CD14-positive monocyte (primary cell): Measurements from ENCODE around the gene MAP2K6. TPM values are rescaled to one million over a fixed set of nuclear protein-coding genes. Genes with fewer than 3 reads are reported as not detected.
A peak's percentile ranks its signal among the peaks of the same experiment; 100 is the strongest.

ENCODE experiments used
- DNase-seq, 3 donors: peaks; one replicate each; pipeline ENCODE4 v3.0.0-alpha.2; 2011 to 2022
- H2AFZ ChIP-seq: 2 replicates; pipeline ENCODE4 v1.6.0; 2012; ENCODE audit warnings: mild to moderate bottlenecking, low read depth, low read length, inconsistent platforms; ENCODE audit not compliant: insufficient read depth, poor library complexity, severe bottlenecking
- H3K27ac ChIP-seq, 2 donors: 1 replicate in 1 of 2; 2 replicates in 1 of 2; pipeline ENCODE4 v1.5.1; 2012 to 2013; ENCODE audit warnings: low read length in 2 of 2, control low read depth in 1 of 2, inconsistent platforms in 1 of 2, low read depth in 1 of 2, mild to moderate bottlenecking in 1 of 2
- H3K27me3 ChIP-seq, 2 donors: one replicate each; pipeline versions ENCODE4 v1.6.0 to v1.6.1; 2011 to 2013; ENCODE audit warnings: low read length in 2 of 2; ENCODE audit not compliant: control insufficient read depth in 2 of 2, insufficient read depth in 2 of 2
- H3K36me3 ChIP-seq, 2 donors: replicated peaks in 1 of 2; 1 replicate in 1 of 2; 2 replicates in 1 of 2; pipeline versions ENCODE4 v1.5.1 to v1.6.1; 2012 to 2013; ENCODE audit warnings: low read length in 2 of 2, control low read depth in 1 of 2, inconsistent platforms in 1 of 2, mild to moderate bottlenecking in 1 of 2; ENCODE audit not compliant: insufficient read depth in 2 of 2, control insufficient read depth in 1 of 2
- H3K4me1 ChIP-seq, 2 donors: 1 replicate in 1 of 2; 2 replicates in 1 of 2; pipeline versions ENCODE4 v1.5.1 to v1.6.1; 2012 to 2013; ENCODE audit warnings: low read length in 2 of 2, control low read depth in 1 of 2, inconsistent platforms in 1 of 2, mild to moderate bottlenecking in 1 of 2, moderate library complexity in 1 of 2; ENCODE audit not compliant: insufficient read depth in 2 of 2, control insufficient read depth in 1 of 2
- H3K4me2 ChIP-seq: replicated peaks from 2 replicates; pipeline ENCODE3; 2012; ENCODE audit warnings: low read length, moderate library complexity, mild to moderate bottlenecking; ENCODE audit not compliant: poor library complexity, severe bottlenecking; ENCODE audit errors: extremely low read depth
- H3K4me3 ChIP-seq, 3 experiments: fragments of 200-600 bp in 1 of 3; sonication (generic) in 1 of 3; replicated peaks in 1 of 3; 1 replicate in 2 of 3; 2 replicates in 1 of 3; pipeline ENCODE4 v1.5.1; 2011 to 2013; ENCODE audit warnings: low read length in 3 of 3, mild to moderate bottlenecking in 3 of 3, control low read depth in 2 of 3, low read depth in 2 of 3, inconsistent platforms in 1 of 3, moderate library complexity in 1 of 3
- H3K79me2 ChIP-seq: 2 replicates; pipeline ENCODE4 v1.6.0; 2012; ENCODE audit warnings: mild to moderate bottlenecking, control low read depth, inconsistent platforms, low read length, moderate library complexity; ENCODE audit not compliant: insufficient read depth
- H3K9ac ChIP-seq: 2 replicates; pipeline ENCODE4 v1.6.0; 2017; ENCODE audit warnings: low read length, mild to moderate bottlenecking; ENCODE audit not compliant: insufficient read depth, poor library complexity, severe bottlenecking
- H3K9me3 ChIP-seq, 2 donors: replicated peaks in 1 of 2; 1 replicate in 1 of 2; 2 replicates in 1 of 2; pipeline versions ENCODE4 v1.5.1 to v1.6.1; 2012 to 2013; ENCODE audit warnings: low read length in 2 of 2, control low read depth in 1 of 2; ENCODE audit not compliant: control insufficient read depth in 1 of 2, insufficient read depth in 1 of 2
- H4K20me1 ChIP-seq: 2 replicates; pipeline ENCODE4 v1.6.0; 2012; ENCODE audit warnings: mild to moderate bottlenecking, low read length, control low read depth, moderate library complexity; ENCODE audit not compliant: insufficient read depth
- H3K27ac Mint-ChIP-seq, 7 donors: one replicate each; pipeline ENCODE4 v1.8.0; 2020; ENCODE audit warnings: mild to moderate bottlenecking in 7 of 7, mixed read lengths in 7 of 7, moderate library complexity in 6 of 7, inconsistent platforms in 2 of 7
- H3K27me3 Mint-ChIP-seq, 3 donors: one replicate each; pipeline ENCODE4 v1.8.0; 2021 to 2022; ENCODE audit warnings: low read depth in 3 of 3, mild to moderate bottlenecking in 3 of 3, mixed read lengths in 3 of 3, moderate library complexity in 3 of 3, inconsistent platforms in 1 of 3
- H3K36me3 Mint-ChIP-seq, 2 donors: one replicate each; pipeline ENCODE4 v1.8.0; 2020; ENCODE audit warnings: mixed read lengths in 2 of 2, inconsistent platforms in 1 of 2, mild to moderate bottlenecking in 1 of 2
- H3K4me1 Mint-ChIP-seq: one replicate; pipeline ENCODE4 v1.8.0; 2020; ENCODE audit warnings: mild to moderate bottlenecking, mixed read lengths
- H3K4me3 Mint-ChIP-seq, 2 donors: one replicate each; pipeline ENCODE4 v1.8.0; 2020; ENCODE audit warnings: mild to moderate bottlenecking in 2 of 2, mixed read lengths in 2 of 2, moderate library complexity in 1 of 2
- H3K9me3 Mint-ChIP-seq, 7 donors: one replicate each; pipeline ENCODE4 v1.8.0; 2020 to 2022; ENCODE audit warnings: mixed read lengths in 7 of 7, mild to moderate bottlenecking in 6 of 7, moderate library complexity in 6 of 7, inconsistent platforms in 2 of 7
- CTCF ChIP-seq: fragments of 200-600 bp; IDR thresholded peaks from one replicate; pipeline ENCODE4 v1.8.0; 2022; ENCODE audit warnings: antibody characterized with exemption, mild to moderate bottlenecking
- WGBS: methylation state at CpG from one replicate; pipeline ENCODE4 v1.1.5; 2013; ENCODE audit warnings: missing lambda C conversion rate; ENCODE audit not compliant: insufficient coverage; 5-methylcytosine and 5-hydroxymethylcytosine counted together
- intact Hi-C, 2 donors: fragments of 100-400 bp; cut with micrococcal nuclease; formaldehyde crosslinking; loops; one replicate each; pipeline versions ENCODE4 v1.15.0 to v1.15.1; 2023
- polyA plus RNA-seq, 3 donors: library from polyadenylated mRNA; depleted of rRNA in 1 of 3; unstranded in 2 of 3; stranded (reverse) in 1 of 3; fragments of 300-500 nt in 2 of 3; fragments of >200 nt in 1 of 3; fragmentation: Illumina TruSeq in 2 of 3; gene quantifications; 1 replicate in 2 of 3; 2 replicates in 1 of 3; pipeline ENCODE4 v1.2.3, GENCODE V29; 2012 to 2021

Gene MAP2K6
- polyA plus RNA-seq, 3 donors, result 13.5 to 28.9 (median 18.5) TPM

GRCh38 chr17:69457603-69458002, 43.1 kb downstream of the MAP2K6 start:
- no peak overlapping the region for H3K4me3 ChIP-seq
- no peak for DNase-seq
- peaks cover 3% of the 10 kb centered on the region for H4K20me1 ChIP-seq
- no peaks in the 10 kb centered on the region for H3K4me1 ChIP-seq
- no peaks in the 10 kb centered on the region for H3K79me2 ChIP-seq
- intact Hi-C loops, result no loop called here
- H3K4me3 Mint-ChIP-seq, result no peak overlapping the region
- no peak overlapping the region for H3K27ac Mint-ChIP-seq
- H3K9me3 Mint-ChIP-seq, result peaks cover 0 to 2% (median 0%) of the 10 kb centered on the region in 7 donors
- TF ChIP-seq CTCF, result no peak
- no peaks in the 10 kb centered on the region for H3K9me3 ChIP-seq
- no peaks in the 10 kb centered on the region for H3K36me3 ChIP-seq
- no peaks in the 10 kb centered on the region for H3K36me3 Mint-ChIP-seq
- H3K27me3 ChIP-seq, result no peaks in the 10 kb centered on the region
- H2AFZ ChIP-seq, result no peak overlapping the region
- H3K4me1 Mint-ChIP-seq, result peaks cover 10% of the 10 kb centered on the region
- no peak overlapping the region for H3K27ac ChIP-seq
- no peaks in the 10 kb centered on the region for H3K27me3 Mint-ChIP-seq
- no peak overlapping the region for H3K9ac ChIP-seq
- 100% methylated on average over 1 of the region's 3 CpGs for WGBS
- H3K4me2 ChIP-seq, result no peak overlapping the region

GRCh38 chr17:69460963-69461922, 46.7 kb downstream of the MAP2K6 start:
- H3K27ac Mint-ChIP-seq, result peak overlapping the region in 2 of 7 donors; percentile 7 to 13
- no peak overlapping the region for H3K4me3 Mint-ChIP-seq
- H3K4me1 Mint-ChIP-seq, result peaks cover 10% of the 10 kb centered on the region
- H3K9ac ChIP-seq, result no peak overlapping the region
- no peak overlapping the region for H3K4me2 ChIP-seq
- no peak overlapping the region for H2AFZ ChIP-seq
- no peaks in the 10 kb centered on the region for H3K9me3 ChIP-seq
- H3K27me3 ChIP-seq, result no peaks in the 10 kb centered on the region
- peaks cover 0 to 2% (median 0%) of the 10 kb centered on the region in 7 donors for H3K9me3 Mint-ChIP-seq
- H3K79me2 ChIP-seq, result no peaks in the 10 kb centered on the region
- intact Hi-C loops, result no loop called here
- no peak for TF ChIP-seq CTCF
- peaks cover 0 to 3% of the 10 kb centered on the region in 2 donors for H3K36me3 Mint-ChIP-seq
- no peak overlapping the region for H3K4me3 ChIP-seq
- DNase-seq, result no peak
- WGBS, result 100% methylated on average over 2 of the region's 12 CpGs
- H4K20me1 ChIP-seq, result peaks cover 3% of the 10 kb centered on the region
- no peaks in the 10 kb centered on the region for H3K4me1 ChIP-seq
- no peaks in the 10 kb centered on the region for H3K36me3 ChIP-seq
- H3K27me3 Mint-ChIP-seq, result peaks cover 0 to 2% (median 0%) of the 10 kb centered on the region in 3 donors
- no peak overlapping the region for H3K27ac ChIP-seq
